Measurements from ENCODE around the gene SLC17A7. TPM values are rescaled to one million over a fixed set of nuclear protein-coding genes. Genes with fewer than 3 reads are reported as not detected.

Gene SLC17A7
- total RNA-seq, 2 experiments from 2014 or later: 0.23 TPM; not detected in 1

DNA sequence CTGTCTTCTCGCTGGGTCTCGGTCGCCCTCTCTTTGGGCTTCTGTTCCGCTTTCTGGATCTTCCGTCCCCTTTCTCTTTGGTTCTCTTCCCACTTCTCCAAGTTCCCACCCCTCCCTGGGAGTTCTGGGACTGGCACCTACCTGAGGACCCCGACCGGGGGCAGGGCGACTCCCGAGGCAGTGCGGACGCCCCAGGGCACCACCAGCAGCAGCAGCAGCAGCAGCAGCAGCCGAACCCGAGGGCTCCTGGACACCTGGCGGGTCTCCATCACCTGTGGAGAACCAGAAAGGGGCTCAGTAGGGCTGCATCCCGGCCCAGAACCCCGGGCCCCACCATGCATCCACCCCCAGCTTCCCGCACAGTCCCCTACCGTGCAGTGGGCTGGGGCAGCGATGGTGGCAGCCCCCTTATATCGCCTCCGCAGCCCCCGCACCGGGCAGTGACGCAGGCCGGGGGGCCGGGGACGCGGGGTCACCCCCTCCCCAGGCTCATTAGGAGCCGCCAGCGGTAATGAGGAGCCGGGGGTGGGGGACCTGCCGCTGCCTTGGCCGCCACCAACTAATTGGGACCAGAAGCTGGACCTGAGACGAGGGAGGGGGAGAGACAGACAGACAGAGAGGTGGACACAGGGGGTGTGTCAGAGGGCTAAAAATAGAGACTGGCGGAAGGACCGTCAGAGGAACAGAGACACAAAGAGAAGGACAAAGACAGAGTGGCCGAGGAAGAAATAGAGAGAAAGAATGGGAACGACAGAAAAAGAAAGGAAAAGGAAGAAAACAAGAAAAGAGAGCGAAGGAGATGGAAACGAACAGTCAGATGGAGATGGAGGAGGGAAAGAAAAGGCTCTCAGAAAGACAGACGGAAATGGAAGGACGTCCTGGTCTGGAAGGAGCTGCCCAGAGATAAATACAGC, 18.0 kb downstream of the SLC17A7 start, which contains the start of gene PTH2:
TSS of gene PTH2 (minus strand) at position 371 of the 914 bp plus-strand sequence. CDS start at position 269, 102 bp downstream.
- Mint-ChIP-seq H3K36me3 (ENCODE audit: low read depth) (no peaks in the 10 kb centered on the region), H3K27ac (no peak within 1 kb of the TSS), H3K9me3 (no peaks in the 10 kb centered on the region), H3K4me3 (peak within 1 kb of the TSS; percentile 55), H3K4me1 (ENCODE audit: low read depth) (peaks cover 46% of the 10 kb centered on the region), H3K27me3 (peaks cover 83% of the 10 kb centered on the region)
- ATAC-seq (no peak), DNase-seq (no peak)
- TF ChIP-seq, protein P1, sequence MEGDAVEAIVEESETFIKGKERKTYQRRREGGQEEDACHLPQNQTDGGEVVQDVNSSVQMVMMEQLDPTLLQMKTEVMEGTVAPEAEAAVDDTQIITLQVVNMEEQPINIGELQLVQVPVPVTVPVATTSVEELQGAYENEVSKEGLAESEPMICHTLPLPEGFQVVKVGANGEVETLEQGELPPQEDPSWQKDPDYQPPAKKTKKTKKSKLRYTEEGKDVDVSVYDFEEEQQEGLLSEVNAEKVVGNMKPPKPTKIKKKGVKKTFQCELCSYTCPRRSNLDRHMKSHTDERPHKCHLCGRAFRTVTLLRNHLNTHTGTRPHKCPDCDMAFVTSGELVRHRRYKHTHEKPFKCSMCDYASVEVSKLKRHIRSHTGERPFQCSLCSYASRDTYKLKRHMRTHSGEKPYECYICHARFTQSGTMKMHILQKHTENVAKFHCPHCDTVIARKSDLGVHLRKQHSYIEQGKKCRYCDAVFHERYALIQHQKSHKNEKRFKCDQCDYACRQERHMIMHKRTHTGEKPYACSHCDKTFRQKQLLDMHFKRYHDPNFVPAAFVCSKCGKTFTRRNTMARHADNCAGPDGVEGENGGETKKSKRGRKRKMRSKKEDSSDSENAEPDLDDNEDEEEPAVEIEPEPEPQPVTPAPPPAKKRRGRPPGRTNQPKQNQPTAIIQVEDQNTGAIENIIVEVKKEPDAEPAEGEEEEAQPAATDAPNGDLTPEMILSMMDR (IDR thresholded peaks at IDR 0.05): no peak
- intact Hi-C loops (cut with micrococcal nuclease): no loop called here
- ChIA-PET POLR2A (interaction anchor here (1.0 kb wide), 1 partner anchor 24 kb away, joined by 3 read pairs; no protein-coding TSS in a partner anchor), CTCF (interaction anchor here (1.9 kb wide), 1 partner anchor 31 kb away, joined by 10 read pairs; no protein-coding TSS in a partner anchor)

DNA sequence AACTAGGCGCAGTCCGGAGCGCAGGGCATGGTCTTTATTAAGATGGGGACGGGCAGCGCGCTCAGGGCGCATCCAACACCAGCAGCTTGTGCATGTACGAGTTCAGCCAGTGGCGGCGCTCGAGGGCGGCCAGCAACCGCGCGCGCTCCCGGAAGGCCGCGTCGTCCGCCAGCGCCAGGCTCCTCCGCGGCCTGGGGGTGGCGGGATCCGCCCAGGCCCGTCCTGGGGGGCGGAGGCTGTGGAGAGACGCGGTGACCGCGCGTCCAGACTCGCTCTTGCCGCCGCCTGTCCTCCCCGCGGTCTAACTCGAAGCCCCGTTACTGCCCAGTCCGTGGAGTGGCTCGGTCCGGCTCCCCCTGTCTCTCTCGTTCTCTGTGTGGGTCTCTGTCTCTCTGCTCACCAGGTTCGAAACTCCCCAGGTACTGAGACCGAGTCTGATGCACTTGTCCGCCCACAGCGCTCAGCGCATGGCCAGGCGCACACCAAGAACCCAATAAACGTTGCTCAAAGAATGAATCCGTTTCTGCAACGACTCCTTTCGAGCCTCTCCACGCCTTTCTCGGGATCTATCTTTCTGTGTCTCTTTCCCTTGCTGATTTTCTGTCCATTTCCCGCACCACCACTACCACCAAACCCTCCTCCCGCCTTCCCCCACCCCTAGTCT, 18.8 kb downstream of the SLC17A7 start:
- Mint-ChIP-seq H3K9me3 (no peaks in the 10 kb centered on the region), H3K4me1 (ENCODE audit: low read depth) (peaks cover 41% of the 10 kb centered on the region), H3K36me3 (ENCODE audit: low read depth) (no peaks in the 10 kb centered on the region), H3K4me3 (peak overlapping the region; percentile 55), H3K27me3 (peaks cover 81% of the 10 kb centered on the region), H3K27ac (no peak overlapping the region)
- CTCF ChIA-PET: interaction anchor here (0.8 to 3.3 kb wide), 2 partner anchors 31 to 325 kb away, joined by 3 to 13 read pairs; no protein-coding TSS in a partner anchor
- TF ChIP-seq, protein P1 (IDR thresholded peaks at IDR 0.05): peak; percentile 76
- POLR2A ChIA-PET: interaction anchor here (1.0 kb wide), 1 partner anchor 25 kb away, joined by 3 read pairs; no protein-coding TSS in a partner anchor
- DNase-seq (peak; percentile 77), ATAC-seq (peak; percentile 81)
- intact Hi-C loops (cut with micrococcal nuclease): no loop called here

DNA sequence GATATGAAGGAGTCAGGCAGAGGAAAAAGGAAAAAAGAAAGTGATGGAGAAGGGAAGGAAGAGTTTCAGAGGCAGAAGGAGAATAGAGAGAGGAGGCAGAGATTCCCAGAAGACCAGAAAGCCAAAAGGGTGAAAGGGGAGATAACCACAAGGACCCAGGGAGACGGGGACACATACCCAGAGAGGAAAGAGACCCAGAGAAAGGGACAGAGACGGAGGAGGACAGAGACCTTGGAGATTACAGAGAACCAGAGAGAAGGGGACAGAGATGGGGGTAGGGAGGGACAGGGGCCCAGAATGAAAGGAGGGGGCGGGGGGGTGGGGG, 19.5 kb downstream of the SLC17A7 start:
- Mint-ChIP-seq H3K9me3 (no peaks in the 10 kb centered on the region), H3K27ac (no peak overlapping the region), H3K36me3 (ENCODE audit: low read depth) (no peaks in the 10 kb centered on the region), H3K4me1 (ENCODE audit: low read depth) (peaks cover 36% of the 10 kb centered on the region), H3K4me3 (no peak overlapping the region), H3K27me3 (peaks cover 76% of the 10 kb centered on the region)
- POLR2A ChIA-PET: interaction anchor here (0.6 to 1.4 kb wide), 3 partner anchors 11 to 90 kb away, joined by 3 read pairs; no protein-coding TSS in a partner anchor
- CTCF ChIA-PET: interaction anchor here (0.8 to 3.3 kb wide), 4 partner anchors 22 to 324 kb away, joined by 3 to 13 read pairs (median 3); no protein-coding TSS in a partner anchor
- DNase-seq: no peak
- no peak for ATAC-seq
- TF ChIP-seq, protein P1 (IDR thresholded peaks at IDR 0.05): no peak
- intact Hi-C loops (cut with micrococcal nuclease): no loop called here

DNA sequence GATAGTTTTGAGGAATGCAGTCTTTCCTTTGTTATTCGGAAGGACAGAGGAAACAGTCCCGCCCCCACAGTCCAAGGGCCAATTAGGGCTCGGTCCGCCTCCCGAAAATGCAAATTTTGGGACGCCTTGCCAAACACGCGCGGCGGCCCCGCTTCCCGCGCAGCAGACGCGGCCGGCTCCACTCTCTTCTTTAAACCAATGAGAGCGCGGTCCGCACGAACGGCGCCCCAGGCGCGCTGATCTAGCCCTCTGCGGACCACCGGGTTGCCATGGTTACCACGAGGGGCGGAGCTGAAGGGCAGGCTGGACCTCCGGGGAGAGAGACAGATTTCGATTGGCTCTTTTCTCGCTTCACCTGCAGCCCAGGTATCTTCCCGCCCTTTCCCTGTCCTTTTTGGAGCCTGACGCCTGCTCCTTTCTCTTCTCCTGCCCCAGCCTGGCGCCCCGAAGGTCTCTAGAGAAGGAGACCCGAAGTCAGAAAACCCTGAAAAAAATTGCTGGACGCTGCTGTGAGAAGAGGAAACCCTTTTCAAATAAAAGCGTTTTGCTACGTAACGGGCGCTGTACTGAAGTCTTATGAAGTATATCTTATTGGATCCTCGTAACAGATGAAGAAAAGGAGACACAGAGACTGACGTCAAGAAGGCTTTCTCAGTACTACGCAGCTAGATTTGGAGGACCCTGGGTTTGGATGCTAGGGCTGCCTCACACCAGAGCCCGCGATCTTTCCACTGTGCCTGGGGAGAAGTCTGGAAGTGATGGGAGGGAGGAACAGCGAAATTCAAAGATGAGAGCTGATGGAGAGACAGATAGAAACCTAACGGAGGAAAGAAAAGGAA, 20.1 kb downstream of the SLC17A7 start:
- intact Hi-C loops (cut with micrococcal nuclease): no loop called here
- TF ChIP-seq, protein P1 (IDR thresholded peaks at IDR 0.05): no peak
- H3K27me3 Mint-ChIP-seq: peaks cover 70% of the 10 kb centered on the region
- no peaks in the 10 kb centered on the region for H3K36me3 Mint-ChIP-seq (ENCODE audit: low read depth)
- ATAC-seq (peak; percentile 22), DNase-seq (peak; percentile 59)
- H3K9me3 Mint-ChIP-seq: no peaks in the 10 kb centered on the region
- H3K4me1 Mint-ChIP-seq (ENCODE audit: low read depth): peaks cover 30% of the 10 kb centered on the region
- ChIA-PET CTCF (interaction anchor here (0.6 to 3.3 kb wide), 7 partner anchors 9 to 324 kb away, joined by 3 to 13 read pairs (median 3); no protein-coding TSS in a partner anchor), POLR2A (interaction anchor here (0.6 to 1.4 kb wide), 6 partner anchors 10 to 90 kb away, joined by 3 read pairs; no protein-coding TSS in a partner anchor)
- H3K4me3 Mint-ChIP-seq: peak overlapping the region; percentile 12
- no peak overlapping the region for H3K27ac Mint-ChIP-seq
